RWPE2 (cell line): Measurements from ENCODE around the gene PTPRK.

Source experiments
- ATAC-seq: fragments of 200-7000 bp; cut with Tn5 transposase; 3 replicates; pipeline ENCODE4 v1.9.1; 2021; ENCODE audit warnings: low read depth
- DNase-seq: peaks from one replicate; pipeline ENCODE4 v3.0.0-alpha.2; 2020; ENCODE audit warnings: low spot score
- H3K27ac ChIP-seq: fragments of 450-650 bp; 2 replicates; pipeline ENCODE4 v1.5.1; 2017; ENCODE audit warnings: mild to moderate bottlenecking; ENCODE audit not compliant: poor library complexity, severe bottlenecking
- H3K27me3 ChIP-seq: fragments of 250-450 bp; sonication (Bioruptor Pico); 2 replicates; pipeline ENCODE4 v1.5.1; 2021; ENCODE audit warnings: mild to moderate bottlenecking, moderate library complexity; ENCODE audit not compliant: insufficient read depth, poor library complexity, severe bottlenecking
- H3K36me3 ChIP-seq: fragments of 250-450 bp; sonication (Bioruptor Pico); 2 replicates; pipeline ENCODE4 v1.5.1; 2020; ENCODE audit warnings: low read depth, mild to moderate bottlenecking, moderate library complexity
- H3K4me1 ChIP-seq: fragments of 250-450 bp; sonication (Bioruptor Pico); 2 replicates; pipeline ENCODE4 v1.5.1; 2021; ENCODE audit warnings: mild to moderate bottlenecking, moderate library complexity; ENCODE audit not compliant: insufficient read depth, poor library complexity, severe bottlenecking
- H3K4me3 ChIP-seq: fragments of 250-450 bp; sonication (Bioruptor Pico); 2 replicates; pipeline ENCODE4 v1.5.1; 2021; ENCODE audit warnings: mild to moderate bottlenecking, moderate library complexity; ENCODE audit not compliant: severe bottlenecking
- H3K9me3 ChIP-seq: fragments of 250-450 bp; sonication (Bioruptor Pico); 2 replicates; pipeline ENCODE4 v1.5.1; 2021; ENCODE audit warnings: mild to moderate bottlenecking, moderate library complexity; ENCODE audit not compliant: severe bottlenecking
- CTCF ChIP-seq: fragments of 450-650 bp; IDR thresholded peaks from one replicate; pipeline ENCODE4 v1.5.1; 2017; ENCODE audit warnings: mild to moderate bottlenecking, moderate library complexity; ENCODE audit not compliant: poor library complexity, severe bottlenecking

The PTPRK gene

GRCh38 chr6:128364766-128365519 lies 155.5 kb downstream of the PTPRK start:
- TF ChIP-seq CTCF = no peak
- no peak overlapping the region for H3K4me3 ChIP-seq
- ATAC-seq = no peak

GRCh38 chr6:128363020-128363813 lies 157.2 kb downstream of the PTPRK start:
- ATAC-seq = no peak
- Histone ChIP-seq H3K27me3 (no peaks in the 10 kb centered on the region), H3K9me3 (no peaks in the 10 kb centered on the region), H3K4me1 (peaks cover 15% of the 10 kb centered on the region), H3K36me3 (no peaks in the 10 kb centered on the region), H3K4me3 (no peak overlapping the region), H3K27ac (no peak overlapping the region)
- DNase-seq = no peak
- no peak for TF ChIP-seq CTCF

More at GRCh38 chr6:128364766-128365519, 155.5 kb downstream of the PTPRK start:
- no peak for DNase-seq
- H3K4me1 ChIP-seq = peaks cover 19% of the 10 kb centered on the region
- H3K9me3 ChIP-seq = no peaks in the 10 kb centered on the region
- no peaks in the 10 kb centered on the region for H3K36me3 ChIP-seq
- no peaks in the 10 kb centered on the region for H3K27me3 ChIP-seq
- no peak overlapping the region for H3K27ac ChIP-seq

- H3K4me1 ChIP-seq = peaks cover 5% of the 10 kb centered on the region
- no peak overlapping the region for H3K4me3 ChIP-seq
- H3K27me3 ChIP-seq = no peaks in the 10 kb centered on the region
- no peak for TF ChIP-seq CTCF
- H3K9me3 ChIP-seq = no peaks in the 10 kb centered on the region
- ATAC-seq = no peak
- H3K36me3 ChIP-seq = no peaks in the 10 kb centered on the region
- DNase-seq = no peak
- no peak overlapping the region for H3K27ac ChIP-seq
These were observed 159.0 kb downstream of the PTPRK start for GRCh38 chr6:128361378-128361777.

- DNase-seq (no peak), ATAC-seq (no peak)
- H3K27me3 ChIP-seq = no peaks in the 10 kb centered on the region
- no peaks in the 10 kb centered on the region for H3K9me3 ChIP-seq
- H3K36me3 ChIP-seq = 0 out of 2 replicates have a peak, but pooled peaks cover under 1% of the 10 kb centered on the region
- no peak overlapping the region for H3K27ac ChIP-seq
- no peaks in the 10 kb centered on the region for H3K4me1 ChIP-seq
- H3K4me3 ChIP-seq = no peak overlapping the region
- TF ChIP-seq CTCF = no peak
These were observed 162.1 kb downstream of the PTPRK start for GRCh38 chr6:128358244-128358776.
